Ovary (tissue), 9 donors: ENCODE measurements around the gene RANBP17. TPM values are rescaled to one million over a fixed set of nuclear protein-coding genes. Genes with fewer than 3 reads are reported as not detected.
"Not testable (repeated sequence)": the region's sequence is repeated elsewhere in the genome, so short reads cannot be mapped to it uniquely, and the experiment has no call there.

Source experiments
- DNase-seq, 5 donors: peaks; one replicate each; pipeline ENCODE4 v3.0.0-alpha.2; 2019 to 2020
- H3K27ac ChIP-seq, 2 donors: fragments of 200-600 bp; one replicate each; pipeline versions ENCODE4 v1.5.1 to v1.8.0; 2019 to 2022
- H3K27me3 ChIP-seq: fragments of 200-600 bp; one replicate; pipeline ENCODE4 v1.8.0; 2022
- H3K36me3 ChIP-seq: fragments of 200-600 bp; sonication (generic); one replicate; pipeline ENCODE4 v1.5.1; 2019
- H3K4me1 ChIP-seq: one replicate; pipeline ENCODE4 v1.8.1; 2013; ENCODE audit warnings: mild to moderate bottlenecking, moderate library complexity; ENCODE audit not compliant: insufficient read depth
- H3K4me3 ChIP-seq: fragments of 200-600 bp; sonication (generic); one replicate; pipeline ENCODE4 v1.5.1; 2017
- H3K9me3 ChIP-seq, 2 donors: fragments of 200-600 bp in 1 of 2; sonication (generic) in 1 of 2; one replicate each; pipeline versions ENCODE4 v1.5.1 to v1.8.1; 2013 to 2019; ENCODE audit warnings: mild to moderate bottlenecking in 1 of 2, moderate library complexity in 1 of 2
- CTCF ChIP-seq, 3 donors: fragments of 450-650 bp in 2 of 3; fragments of 200-600 bp in 1 of 3; IDR thresholded peaks; one replicate each; pipeline versions ENCODE4 v1.5.1 to v1.8.0; 2016 to 2022; ENCODE audit warnings: antibody characterized with exemption in 3 of 3, mild to moderate bottlenecking in 1 of 3
- EP300 ChIP-seq: sonication (generic); formaldehyde crosslinking; IDR thresholded peaks from one replicate; pipeline ENCODE4 v1.6.1; 2017; ENCODE audit warnings: antibody characterized with exemption
- POLR2A ChIP-seq: fragments of 450-650 bp; IDR thresholded peaks from one replicate; pipeline ENCODE4 v1.6.1; 2017; ENCODE audit warnings: antibody characterized with exemption, mild to moderate bottlenecking, moderate library complexity
- WGBS, 3 donors: extraction: QIAGEN DNeasy Blood & Tissue Kit in 1 of 3; methylation state at CpG; one replicate each; pipeline versions ENCODE4 v1.1.5 to v1.1.7; 2013 to 2017; 5-methylcytosine and 5-hydroxymethylcytosine counted together
- intact Hi-C, 4 donors: fragments of 100-400 bp; cut with DNase I; formaldehyde crosslinking; loops; one replicate each; pipeline versions ENCODE4 v1.11.0 to v1.15.1; 2022 to 2023
- polyA plus RNA-seq, 2 donors: library from polyadenylated mRNA; stranded (reverse); fragments of 200-250 nt in 1 of 2; fragments of 350-450 nt in 1 of 2; fragmentation: Illumina TruSeq in 1 of 2; extraction: RNeasy Lipid Tissue Mini Kit (QIAGEN cat#74804) in 1 of 2; gene quantifications; one replicate each; pipeline ENCODE4 v1.2.3, GENCODE V29; 2013 to 2014
- total RNA-seq, 7 donors: library from RNA; depleted of rRNA in 2 of 7; stranded (reverse); fragments of >200 nt in 2 of 7; fragmentation: NEBNext Ultra II Directional in 3 of 7; extraction: Animal tissue kit (Norgen Biotek cat#: 25700) in 3 of 7; gene quantifications; one replicate each; pipeline versions ENCODE4 v1.1.0 to v1.2.4, GENCODE V29; 2016 to 2023
- donor health status: DM: no; HTN: no; CAD: no; lungs with moderate emphysema.
- donor health status: DM: no; HTN: no; CAD: no.
- donor health status: Bipolar disorder and iron deficiency.
- donor health status: DM: yes; HTN: yes; CAD: no.
- donor health status: DM: no; HTN: no; CAD: no.
- donor health status: DM: yes; HTN: yes; CAD: no.

The RANBP17 gene
- total and polyA plus RNA-seq, 9 donors: 1.3 to 16.1 (median 8.5) TPM

GRCh38 chr5:170907758-170908157 is 45.9 kb downstream of the RANBP17 start:
- Histone ChIP-seq H3K9me3 (no peaks in the 10 kb centered on the region), H3K27ac (no peak overlapping the region), H3K36me3 (no peaks in the 10 kb centered on the region), H3K4me3 (no peak overlapping the region), H3K27me3 (no peaks in the 10 kb centered on the region), H3K4me1 (no peaks in the 10 kb centered on the region)
- intact Hi-C loops: no loop called here
- no peak for DNase-seq
- no peak for TF ChIP-seq CTCF (IDR thresholded peaks at IDR 0.05)
- no peak for TF ChIP-seq POLR2A
- TF ChIP-seq EP300: no peak
- 81 to 94% (median 89%) methylated on average over 1 of the region's 1 CpG for WGBS, 3 donors

GRCh38 chr5:170913573-170913972 is 51.8 kb downstream of the RANBP17 start:
- no peaks in the 10 kb centered on the region for H3K4me1 ChIP-seq
- no peak for TF ChIP-seq CTCF (IDR thresholded peaks at IDR 0.05)
- no peak for TF ChIP-seq EP300
- no peak for TF ChIP-seq POLR2A
- H3K27me3 ChIP-seq: no peaks in the 10 kb centered on the region
- intact Hi-C loops: no loop called here
- H3K27ac ChIP-seq: no peak overlapping the region
- DNase-seq: no peak
- 19 to 51% (median 30%) methylated on average over 3 of the region's 3 CpGs for WGBS, 3 donors
- H3K36me3 ChIP-seq: no peaks in the 10 kb centered on the region
- H3K4me3 ChIP-seq: no peak overlapping the region
- H3K9me3 ChIP-seq: no peaks in the 10 kb centered on the region

- H3K27ac ChIP-seq: no peak overlapping the region
- H3K9me3 ChIP-seq: no peaks in the 10 kb centered on the region
- no peak for TF ChIP-seq EP300
- intact Hi-C loops: no loop called here
- DNase-seq: no peak
- no peak overlapping the region for H3K4me3 ChIP-seq
- no peaks in the 10 kb centered on the region for H3K4me1 ChIP-seq
- no peaks in the 10 kb centered on the region for H3K27me3 ChIP-seq
- H3K36me3 ChIP-seq: no peaks in the 10 kb centered on the region
Measured at GRCh38 chr5:170917113-170917512, 55.3 kb downstream of the RANBP17 start.

GRCh38 chr5:170920196-170920595 is 58.4 kb downstream of the RANBP17 start:
- Histone ChIP-seq H3K27me3 (no peaks in the 10 kb centered on the region), H3K9me3 (no peaks in the 10 kb centered on the region), H3K27ac (no peak overlapping the region), H3K36me3 (no peaks in the 10 kb centered on the region), H3K4me3 (no peak overlapping the region), H3K4me1 (no peaks in the 10 kb centered on the region)
- 98% methylated on average over 3 of the region's 3 CpGs for WGBS, 3 donors
- TF ChIP-seq POLR2A: no peak
- no peak for TF ChIP-seq CTCF (IDR thresholded peaks at IDR 0.05)
- TF ChIP-seq EP300: no peak
- DNase-seq: no peak
- intact Hi-C loops: no loop called here

- DNase-seq, H3K9me3 ChIP-seq, H3K27ac ChIP-seq, H3K27me3 ChIP-seq, intact Hi-C loops, H3K4me1 ChIP-seq, H3K36me3 ChIP-seq, H3K4me3 ChIP-seq: not testable (repeated sequence)
- WGBS, 3 donors: 22 to 50% (median 45%) methylated on average over 10 of the region's 10 CpGs
Measured at GRCh38 chr5:170922331-170922730, 60.5 kb downstream of the RANBP17 start.
